GM18526 (cell line): ENCODE results near the gene ATG9B.

Experiments
- POLR2A ChIP-seq: IDR thresholded peaks from 3 replicates; pipeline ENCODE4 v1.6.1; 2011; ENCODE audit not compliant: insufficient read length; ENCODE audit errors: extremely low read depth

Gene ATG9B

GRCh38 chr7:150990416-150991186, 33.7 kb downstream of the ATG9B start, which contains the start of gene NOS3:
TSS of gene NOS3 (plus strand) at chr7:150991017. CDS start at chr7:150993804, 2,787 bp downstream.
- TF ChIP-seq POLR2A, result no peak

DNA sequence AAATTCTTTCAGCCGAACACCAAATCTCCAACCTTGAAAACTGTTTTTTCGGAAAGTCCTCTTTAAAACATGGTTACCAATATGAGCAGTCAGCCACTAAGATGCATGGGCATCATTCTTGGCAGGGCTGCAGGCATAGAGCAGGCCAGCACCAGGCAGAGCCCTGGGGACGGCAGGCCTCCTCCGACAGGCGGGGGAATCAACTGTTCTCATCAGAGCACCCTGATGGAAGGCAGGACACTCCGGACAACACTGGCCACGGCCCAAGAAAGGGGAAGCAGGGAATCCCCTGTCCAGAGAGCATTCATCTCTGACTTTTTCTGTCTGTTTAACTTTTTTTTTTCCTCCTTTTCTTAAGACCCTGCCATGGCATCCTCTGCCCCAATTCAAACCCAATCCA, 34.8 kb downstream of the ATG9B start:
- TF ChIP-seq POLR2A, result no peak

- no peak for TF ChIP-seq POLR2A
These were observed 35.8 kb downstream of the ATG9B start for GRCh38 chr7:150988230-150989226.

GRCh38 chr7:150986556-150986955, 37.7 kb downstream of the ATG9B start:
- no peak for TF ChIP-seq POLR2A

DNA sequence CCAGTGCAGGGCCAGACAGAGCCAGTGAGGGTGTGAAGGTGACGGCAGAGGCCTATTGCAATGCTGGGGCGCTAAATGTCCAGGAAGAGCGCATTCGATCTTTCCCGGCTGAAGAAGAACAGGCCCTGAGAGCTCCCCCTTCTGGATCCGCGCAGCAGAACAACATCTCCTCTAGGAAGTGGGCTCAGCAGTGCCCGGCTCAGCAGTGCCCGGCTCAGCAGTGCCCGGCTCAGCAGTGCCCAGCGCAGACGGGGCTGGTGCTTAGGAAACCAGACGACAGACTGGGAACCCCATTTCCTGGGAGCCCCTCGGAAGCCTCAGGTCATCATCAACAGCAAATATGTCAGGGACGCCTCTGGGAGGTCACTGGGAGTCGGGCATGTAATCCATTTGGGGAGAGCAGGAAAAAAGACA, 38.2 kb downstream of the ATG9B start:
- no peak for TF ChIP-seq POLR2A

- no peak for TF ChIP-seq POLR2A
These were observed 40.4 kb downstream of the ATG9B start for GRCh38 chr7:150983893-150984368.

DNA sequence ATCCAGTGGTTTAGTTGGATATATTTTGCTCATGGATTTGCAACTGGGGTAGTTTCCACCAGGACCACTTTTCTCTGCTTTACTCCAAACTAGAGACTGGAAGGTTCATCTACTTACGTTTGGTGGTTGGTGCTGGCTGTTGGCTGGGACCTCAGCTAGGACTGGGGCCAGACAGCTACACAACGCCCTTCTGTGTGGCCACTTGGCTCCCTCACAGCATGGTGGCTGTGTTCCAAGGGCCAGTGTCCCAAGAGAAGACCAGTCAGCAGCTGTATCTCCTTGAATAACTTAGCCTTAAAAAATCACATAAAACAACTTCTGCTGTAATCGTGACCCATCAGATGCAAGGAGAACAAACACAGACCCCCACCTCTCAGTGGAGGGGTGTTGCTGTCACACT, 41.9 kb downstream of the ATG9B start:
- no peak for TF ChIP-seq POLR2A

- no peak for TF ChIP-seq POLR2A
These were observed 42.6 kb downstream of the ATG9B start for GRCh38 chr7:150981644-150982043.

- TF ChIP-seq POLR2A, result no peak
These were observed 43.6 kb downstream of the ATG9B start for GRCh38 chr7:150980663-150981062.

- TF ChIP-seq POLR2A, result no peak
These were observed 44.4 kb downstream of the ATG9B start for GRCh38 chr7:150979713-150980390.

- TF ChIP-seq POLR2A, result no peak
These were observed 46.0 kb downstream of the ATG9B start, which contains the start of gene KCNH2 for GRCh38 chr7:150978126-150978789. TSS of gene KCNH2 (minus strand) at chr7:150978321. CDS start at chr7:150977913, 408 bp downstream.

GRCh38 chr7:150977382-150978125, 46.7 kb downstream of the ATG9B start:
- no peak for TF ChIP-seq POLR2A

- TF ChIP-seq POLR2A, result no peak
These were observed 47.5 kb downstream of the ATG9B start for GRCh38 chr7:150976529-150977381.
